ENCODE results near the gene ARHGAP21. TPM values are rescaled to one million over a fixed set of nuclear protein-coding genes. Genes with fewer than 3 reads are reported as not detected.

ARHGAP21 gene
- polyA plus RNA-seq, 1 experiment, result 126 TPM

GRCh38 chr10:24643679-24644209 lies 79.9 kb downstream of the ARHGAP21 start:
- TF ChIP-seq, protein P1, sequence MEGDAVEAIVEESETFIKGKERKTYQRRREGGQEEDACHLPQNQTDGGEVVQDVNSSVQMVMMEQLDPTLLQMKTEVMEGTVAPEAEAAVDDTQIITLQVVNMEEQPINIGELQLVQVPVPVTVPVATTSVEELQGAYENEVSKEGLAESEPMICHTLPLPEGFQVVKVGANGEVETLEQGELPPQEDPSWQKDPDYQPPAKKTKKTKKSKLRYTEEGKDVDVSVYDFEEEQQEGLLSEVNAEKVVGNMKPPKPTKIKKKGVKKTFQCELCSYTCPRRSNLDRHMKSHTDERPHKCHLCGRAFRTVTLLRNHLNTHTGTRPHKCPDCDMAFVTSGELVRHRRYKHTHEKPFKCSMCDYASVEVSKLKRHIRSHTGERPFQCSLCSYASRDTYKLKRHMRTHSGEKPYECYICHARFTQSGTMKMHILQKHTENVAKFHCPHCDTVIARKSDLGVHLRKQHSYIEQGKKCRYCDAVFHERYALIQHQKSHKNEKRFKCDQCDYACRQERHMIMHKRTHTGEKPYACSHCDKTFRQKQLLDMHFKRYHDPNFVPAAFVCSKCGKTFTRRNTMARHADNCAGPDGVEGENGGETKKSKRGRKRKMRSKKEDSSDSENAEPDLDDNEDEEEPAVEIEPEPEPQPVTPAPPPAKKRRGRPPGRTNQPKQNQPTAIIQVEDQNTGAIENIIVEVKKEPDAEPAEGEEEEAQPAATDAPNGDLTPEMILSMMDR (IDR thresholded peaks at IDR 0.05; ENCODE audit: low read depth, low read length), result no peak
- Histone ChIP-seq H3K4me3 (ENCODE audit: low read depth, low read length) (no peak overlapping the region), H3K27me3 (ENCODE audit: control insufficient read depth, insufficient read depth, low read length) (no peaks in the 10 kb centered on the region), H3K27ac (ENCODE audit: low read depth, low read length) (no peak overlapping the region), H3K9me3 (ENCODE audit: control insufficient read depth, insufficient read depth, low read length) (no peaks in the 10 kb centered on the region)
- POLR2A ChIA-PET, result no interaction called here
- DNase-seq (ENCODE audit: low read depth, low spot score), result no peak
- CTCF ChIA-PET, result interaction anchor here (0.6 to 2.4 kb wide), 9 partner anchors 17 to 438 kb away, joined by 3 to 11 read pairs (median 5); no protein-coding TSS in a partner anchor

DNA sequence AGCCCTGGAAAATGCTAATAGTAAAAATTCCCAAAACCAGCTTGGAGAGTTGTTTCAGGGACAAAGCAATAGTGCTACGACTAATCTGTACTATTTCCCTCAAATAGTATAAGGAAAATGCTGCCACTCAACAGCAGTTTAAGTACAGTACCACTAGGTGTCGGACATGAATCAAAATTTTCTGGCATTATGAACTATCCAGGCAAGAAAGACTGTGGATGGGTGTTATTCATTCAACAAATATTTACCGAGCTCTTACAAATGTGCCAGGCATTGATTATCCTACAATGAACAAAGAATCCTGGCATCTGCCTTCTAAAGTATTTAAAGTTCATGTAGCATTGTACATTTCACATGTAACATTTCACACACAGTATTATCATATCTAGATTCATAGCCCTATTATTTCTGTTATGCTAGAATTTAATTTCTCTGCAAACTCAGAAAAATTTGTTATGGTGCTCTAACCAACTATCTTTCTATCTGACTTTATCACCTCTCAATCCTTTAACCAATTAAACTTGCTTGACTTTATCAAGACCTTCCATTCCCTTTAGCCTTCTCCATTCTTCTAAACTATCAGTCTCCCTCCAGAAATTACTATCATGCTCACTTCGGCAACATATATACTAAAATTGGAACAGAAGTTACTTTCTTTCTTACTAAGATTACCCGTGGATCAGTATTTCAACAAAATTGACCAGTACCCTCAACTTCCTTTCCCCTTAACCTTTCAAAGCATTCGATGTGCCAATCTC lies 80.6 kb downstream of the ARHGAP21 start:
- H3K27me3 ChIP-seq (ENCODE audit: control insufficient read depth, insufficient read depth, low read length), result no peaks in the 10 kb centered on the region
- no peaks in the 10 kb centered on the region for H3K9me3 ChIP-seq (ENCODE audit: control insufficient read depth, insufficient read depth, low read length)
- no peak overlapping the region for H3K27ac ChIP-seq (ENCODE audit: low read depth, low read length)
- ChIA-PET CTCF (interaction anchor here (0.6 to 3.9 kb wide), 24 partner anchors 10 to 438 kb away, joined by 3 to 47 read pairs (median 4); no protein-coding TSS in a partner anchor), POLR2A (interaction anchor here (0.7 kb wide), 1 partner anchor 176 kb away, joined by 3 read pairs; no protein-coding TSS in a partner anchor)
- H3K4me3 ChIP-seq (ENCODE audit: low read depth, low read length), result no peak overlapping the region
- TF ChIP-seq, protein P1 (IDR thresholded peaks at IDR 0.05; ENCODE audit: low read depth, low read length), result peak; percentile 79
- DNase-seq (ENCODE audit: low read depth, low spot score), result peak; percentile 61

DNA sequence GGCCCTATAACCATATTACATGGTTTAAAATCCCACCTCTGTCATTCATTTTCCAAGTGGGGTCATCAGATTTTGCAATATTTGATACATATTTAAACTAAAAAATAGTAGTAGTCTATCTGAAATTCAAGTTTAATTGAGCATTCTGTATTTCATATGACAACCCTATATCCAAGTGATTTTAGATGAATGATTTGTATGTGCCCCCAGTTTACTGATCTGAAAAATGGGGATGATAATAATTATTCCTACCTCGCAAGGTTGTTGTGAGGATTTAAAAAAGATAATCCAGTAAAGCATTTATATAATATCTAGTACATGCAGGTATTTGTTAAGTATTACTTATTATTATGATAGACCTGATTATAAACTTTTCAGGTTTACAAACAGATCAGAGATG lies 84.6 kb downstream of the ARHGAP21 start:
- H3K27me3 ChIP-seq (ENCODE audit: control insufficient read depth, insufficient read depth, low read length), result no peaks in the 10 kb centered on the region
- TF ChIP-seq, protein P1 (IDR thresholded peaks at IDR 0.05; ENCODE audit: low read depth, low read length), result no peak
- no peak overlapping the region for H3K4me3 ChIP-seq (ENCODE audit: low read depth, low read length)
- CTCF ChIA-PET, result no interaction called here
- POLR2A ChIA-PET, result no interaction called here
- H3K27ac ChIP-seq (ENCODE audit: low read depth, low read length), result no peak overlapping the region
- DNase-seq (ENCODE audit: low read depth, low spot score), result no peak
- H3K9me3 ChIP-seq (ENCODE audit: control insufficient read depth, insufficient read depth, low read length), result no peaks in the 10 kb centered on the region

DNA sequence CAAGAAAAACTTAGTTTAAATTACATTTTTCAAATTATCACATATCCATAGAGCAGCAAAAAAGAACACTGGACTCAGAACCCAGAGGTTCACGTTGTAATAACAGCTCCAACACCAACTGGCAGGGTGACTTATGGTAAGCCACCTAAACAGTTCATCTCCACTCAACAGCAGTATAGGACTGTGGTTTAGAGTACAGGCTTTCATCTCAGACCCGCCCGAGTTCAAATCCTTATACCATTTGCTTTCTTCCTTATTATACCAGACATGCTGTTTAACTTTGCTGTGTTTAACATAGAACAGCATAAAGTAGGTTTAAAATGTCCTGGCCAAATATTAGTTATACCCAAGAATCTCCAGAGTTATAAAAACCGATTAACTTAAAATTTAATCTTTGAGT lies 97.9 kb downstream of the ARHGAP21 start:
- H3K4me3 ChIP-seq (ENCODE audit: low read depth, low read length), result no peak overlapping the region
- CTCF ChIA-PET, result no interaction called here
- POLR2A ChIA-PET, result no interaction called here
- no peak overlapping the region for H3K27ac ChIP-seq (ENCODE audit: low read depth, low read length)
- DNase-seq (ENCODE audit: low read depth, low spot score), result no peak
- H3K9me3 ChIP-seq (ENCODE audit: control insufficient read depth, insufficient read depth, low read length), result no peaks in the 10 kb centered on the region
- TF ChIP-seq, protein P1 (IDR thresholded peaks at IDR 0.05; ENCODE audit: low read depth, low read length), result no peak
- H3K27me3 ChIP-seq (ENCODE audit: control insufficient read depth, insufficient read depth, low read length), result no peaks in the 10 kb centered on the region

DNA sequence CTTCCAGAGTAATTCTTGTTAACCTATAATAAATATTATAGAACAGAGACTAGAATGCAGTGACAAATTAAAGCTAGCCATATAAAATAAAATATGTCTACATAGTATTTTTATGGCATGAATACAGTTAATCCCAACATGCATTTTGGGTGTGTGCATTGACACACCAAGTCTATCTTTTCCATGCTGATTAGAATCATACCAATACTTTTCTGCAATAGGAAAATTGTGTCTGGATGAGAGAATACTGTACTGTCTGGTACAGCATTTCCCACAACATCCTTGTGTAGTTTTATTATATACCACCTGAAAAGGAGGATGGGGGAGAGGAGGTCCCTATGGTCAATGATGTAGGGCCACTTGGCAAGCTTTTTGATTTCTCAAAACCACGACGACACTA lies 100.3 kb downstream of the ARHGAP21 start:
- DNase-seq (ENCODE audit: low read depth, low spot score), result no peak
- CTCF ChIA-PET, result interaction anchor here (2.3 kb wide), 1 partner anchor 458 kb away, joined by 17 read pairs; no protein-coding TSS in a partner anchor
- POLR2A ChIA-PET, result no interaction called here

More for the DNA sequence above, 100.3 kb downstream of the ARHGAP21 start:
- Histone ChIP-seq H3K27me3 (ENCODE audit: control insufficient read depth, insufficient read depth, low read length) (no peaks in the 10 kb centered on the region), H3K27ac (ENCODE audit: low read depth, low read length) (no peak overlapping the region), H3K4me3 (ENCODE audit: low read depth, low read length) (no peak overlapping the region), H3K9me3 (ENCODE audit: control insufficient read depth, insufficient read depth, low read length) (no peaks in the 10 kb centered on the region)
- TF ChIP-seq, protein P1 (IDR thresholded peaks at IDR 0.05; ENCODE audit: low read depth, low read length), result no peak

Measured in AG04450 (cell line).